ENCODE measurements around the gene TMEM167B.

Gene TMEM167B

DNA sequence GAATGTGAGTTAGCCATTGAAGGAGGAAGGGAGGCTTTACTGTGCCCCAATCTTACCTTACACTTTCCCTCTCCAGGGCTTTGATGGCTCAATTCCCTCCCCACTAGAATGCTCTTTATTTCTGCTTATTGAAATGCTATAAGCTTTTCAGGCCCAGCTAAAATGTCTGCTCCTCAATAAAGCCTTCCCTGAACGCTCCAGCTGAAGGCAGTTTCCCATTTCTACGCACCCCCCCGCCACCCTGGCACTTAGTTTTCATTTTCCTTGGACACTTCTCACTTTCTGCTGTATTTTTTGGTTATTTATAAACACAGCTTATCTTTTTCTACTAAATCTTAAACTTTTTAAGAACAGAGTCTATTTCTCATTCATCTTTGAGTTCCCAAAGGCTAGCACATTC lies 7.1 kb upstream of the TMEM167B start:
- Histone ChIP-seq H3K4me3 (ENCODE audit: low read depth, low read length) (no peak overlapping the region), H2AFZ (ENCODE audit: low read length, unreplicated experiment) (no peak overlapping the region), H3K27ac (ENCODE audit: low read depth, low read length) (no peak overlapping the region)

DNA sequence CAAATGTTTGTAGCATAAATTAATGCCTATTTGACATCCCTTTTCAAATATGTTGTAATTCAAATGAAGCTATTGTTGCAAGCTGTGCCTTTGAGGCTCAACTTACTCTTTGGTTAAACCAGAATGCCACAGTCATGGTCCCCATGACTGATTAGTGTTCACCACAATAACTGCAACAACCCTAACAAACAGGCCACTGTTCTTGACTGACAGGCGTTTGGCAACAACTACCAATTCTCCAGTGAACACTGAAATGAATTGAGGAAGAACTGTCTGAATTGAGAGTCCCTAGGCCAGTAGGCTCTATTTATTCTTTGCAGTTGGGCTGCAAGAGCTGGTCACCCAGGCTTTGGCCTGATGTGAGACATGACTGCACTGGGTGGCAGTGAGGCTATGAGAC lies 6.6 kb upstream of the TMEM167B start:
- Histone ChIP-seq H2AFZ (ENCODE audit: low read length, unreplicated experiment) (no peak overlapping the region), H3K79me2 (ENCODE audit: control insufficient read depth, insufficient read depth, low read length, unreplicated experiment) (no peaks in the 10 kb centered on the region), H3K27ac (ENCODE audit: low read depth, low read length) (no peak overlapping the region), H3K36me3 (ENCODE audit: insufficient read depth, low read length) (no peaks in the 10 kb centered on the region), H3K27me3 (ENCODE audit: insufficient read depth, low read length) (no peaks in the 10 kb centered on the region), H3K4me3 (ENCODE audit: low read depth, low read length) (no peak overlapping the region), H3K4me1 (ENCODE audit: control insufficient read depth, insufficient read depth, low read length, unreplicated experiment) (no peaks in the 10 kb centered on the region)

More for the DNA sequence above, 7.1 kb upstream of the TMEM167B start:
- H3K79me2 ChIP-seq (ENCODE audit: control insufficient read depth, insufficient read depth, low read length, unreplicated experiment) = no peaks in the 10 kb centered on the region
- H3K36me3 ChIP-seq (ENCODE audit: insufficient read depth, low read length) = no peaks in the 10 kb centered on the region
- H3K27me3 ChIP-seq (ENCODE audit: insufficient read depth, low read length) = no peaks in the 10 kb centered on the region
- H3K4me1 ChIP-seq (ENCODE audit: control insufficient read depth, insufficient read depth, low read length, unreplicated experiment) = no peaks in the 10 kb centered on the region

DNA sequence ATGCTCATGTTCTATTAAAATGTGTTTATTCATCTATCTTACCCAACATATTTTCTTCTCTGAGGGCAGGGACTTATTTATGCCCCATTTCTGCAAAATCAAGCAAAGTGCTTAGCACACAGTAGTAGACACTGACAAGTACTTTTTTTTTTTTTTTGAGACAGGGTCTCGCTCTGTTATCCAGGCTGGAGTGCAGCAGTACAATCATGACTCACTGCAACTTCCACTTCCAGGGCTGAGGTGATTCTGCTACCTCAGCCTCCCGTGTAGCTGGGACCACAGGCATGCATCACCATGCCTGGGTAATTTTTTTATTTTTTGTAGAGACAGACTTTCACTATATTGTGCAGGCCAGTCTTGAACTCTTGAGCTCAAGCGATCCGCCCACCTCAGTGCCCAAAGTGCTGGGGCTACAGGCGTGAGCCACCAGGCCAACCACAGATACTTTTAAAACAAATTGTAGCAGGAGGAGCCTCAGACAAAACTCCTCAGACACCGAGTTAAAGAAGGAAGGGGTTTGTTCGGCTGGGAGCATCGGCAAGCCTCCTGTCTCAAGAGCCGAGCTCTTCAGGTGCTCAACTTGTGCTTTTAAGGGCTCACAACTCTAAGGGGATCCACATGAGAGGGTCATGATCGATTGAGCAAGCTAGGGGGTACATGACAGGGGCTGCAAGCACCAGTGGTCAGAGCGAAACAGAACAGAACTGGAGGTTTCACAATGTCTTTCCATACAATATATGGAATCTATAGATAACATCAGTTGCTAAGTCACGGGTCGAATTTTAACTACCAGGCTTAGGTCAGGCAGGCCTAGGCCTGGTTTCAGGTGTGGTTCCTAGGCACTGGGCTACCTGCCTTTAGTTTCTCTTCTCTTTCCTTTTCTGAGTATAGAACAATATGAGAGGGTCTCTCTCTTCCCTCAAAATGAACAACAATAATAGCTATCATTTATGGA lies 5.7 kb upstream of the TMEM167B start:
- Histone ChIP-seq H3K4me1 (ENCODE audit: control insufficient read depth, insufficient read depth, low read length, unreplicated experiment) (no peaks in the 10 kb centered on the region), H3K79me2 (ENCODE audit: control insufficient read depth, insufficient read depth, low read length, unreplicated experiment) (no peaks in the 10 kb centered on the region), H2AFZ (ENCODE audit: low read length, unreplicated experiment) (no peak overlapping the region), H3K4me3 (ENCODE audit: low read depth, low read length) (no peak overlapping the region), H3K27ac (ENCODE audit: low read depth, low read length) (no peak overlapping the region), H3K36me3 (ENCODE audit: insufficient read depth, low read length) (peaks cover 3% of the 10 kb centered on the region; the same call in 1 of the 2 replicates), H3K27me3 (ENCODE audit: insufficient read depth, low read length) (no peaks in the 10 kb centered on the region)

GRCh38 chr1:109089242-109090015 lies 1.1 kb upstream of the TMEM167B start:
- no peak overlapping the region for H3K27ac ChIP-seq (ENCODE audit: low read depth, low read length)
- H3K27me3 ChIP-seq (ENCODE audit: insufficient read depth, low read length) = no peaks in the 10 kb centered on the region
- peaks cover 21% of the 10 kb centered on the region for H3K79me2 ChIP-seq (ENCODE audit: control insufficient read depth, insufficient read depth, low read length, unreplicated experiment)
- H3K36me3 ChIP-seq (ENCODE audit: insufficient read depth, low read length) = peaks cover 3% of the 10 kb centered on the region; the same call in 1 of the 2 replicates
- peak overlapping the region; percentile 94; the same call in 1 of the 2 replicates for H3K4me3 ChIP-seq (ENCODE audit: low read depth, low read length)
- H2AFZ ChIP-seq (ENCODE audit: low read length, unreplicated experiment) = no peak overlapping the region
- H3K4me1 ChIP-seq (ENCODE audit: control insufficient read depth, insufficient read depth, low read length, unreplicated experiment) = peaks cover 19% of the 10 kb centered on the region

GRCh38 chr1:109091078-109091838 lies 694 bp downstream of the TMEM167B start:
- peaks cover 21% of the 10 kb centered on the region for H3K79me2 ChIP-seq (ENCODE audit: control insufficient read depth, insufficient read depth, low read length, unreplicated experiment)
- peak overlapping the region; percentile 94 for H3K4me3 ChIP-seq (ENCODE audit: low read depth, low read length)
- H3K36me3 ChIP-seq (ENCODE audit: insufficient read depth, low read length) = peaks cover 3% of the 10 kb centered on the region; the same call in 1 of the 2 replicates
- no peaks in the 10 kb centered on the region for H3K27me3 ChIP-seq (ENCODE audit: insufficient read depth, low read length)
- H2AFZ ChIP-seq (ENCODE audit: low read length, unreplicated experiment) = peak overlapping the region; percentile 98
- H3K4me1 ChIP-seq (ENCODE audit: control insufficient read depth, insufficient read depth, low read length, unreplicated experiment) = peaks cover 22% of the 10 kb centered on the region
- peak overlapping the region; percentile 91 for H3K27ac ChIP-seq (ENCODE audit: low read depth, low read length)

DNA sequence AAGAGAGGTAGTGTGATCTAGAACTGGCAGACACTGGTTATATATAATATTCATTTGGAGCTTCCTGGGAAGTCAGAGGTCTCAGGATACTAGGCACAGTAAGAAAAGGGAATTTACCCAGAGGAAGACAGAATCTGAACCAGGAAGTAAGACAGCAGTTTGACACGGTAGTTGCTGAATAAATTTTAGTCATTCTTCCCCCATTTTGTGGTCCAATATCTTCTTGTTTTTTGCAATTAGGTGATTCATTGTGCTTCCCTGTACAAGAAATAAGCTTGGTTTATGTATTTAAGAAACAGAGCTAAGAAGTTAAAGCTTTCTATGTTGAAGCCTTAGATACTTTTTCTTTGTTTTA lies 1.3 kb downstream of the TMEM167B start:
- peak overlapping the region; percentile 16 for H2AFZ ChIP-seq (ENCODE audit: low read length, unreplicated experiment)
- H3K79me2 ChIP-seq (ENCODE audit: control insufficient read depth, insufficient read depth, low read length, unreplicated experiment) = peaks cover 21% of the 10 kb centered on the region
- peaks cover 22% of the 10 kb centered on the region for H3K4me1 ChIP-seq (ENCODE audit: control insufficient read depth, insufficient read depth, low read length, unreplicated experiment)
- peak overlapping the region; percentile 94 for H3K4me3 ChIP-seq (ENCODE audit: low read depth, low read length)
- H3K36me3 ChIP-seq (ENCODE audit: insufficient read depth, low read length) = peaks cover 3% of the 10 kb centered on the region; the same call in 1 of the 2 replicates
- H3K27ac ChIP-seq (ENCODE audit: low read depth, low read length) = peak overlapping the region; percentile 91
- no peaks in the 10 kb centered on the region for H3K27me3 ChIP-seq (ENCODE audit: insufficient read depth, low read length)

DNA sequence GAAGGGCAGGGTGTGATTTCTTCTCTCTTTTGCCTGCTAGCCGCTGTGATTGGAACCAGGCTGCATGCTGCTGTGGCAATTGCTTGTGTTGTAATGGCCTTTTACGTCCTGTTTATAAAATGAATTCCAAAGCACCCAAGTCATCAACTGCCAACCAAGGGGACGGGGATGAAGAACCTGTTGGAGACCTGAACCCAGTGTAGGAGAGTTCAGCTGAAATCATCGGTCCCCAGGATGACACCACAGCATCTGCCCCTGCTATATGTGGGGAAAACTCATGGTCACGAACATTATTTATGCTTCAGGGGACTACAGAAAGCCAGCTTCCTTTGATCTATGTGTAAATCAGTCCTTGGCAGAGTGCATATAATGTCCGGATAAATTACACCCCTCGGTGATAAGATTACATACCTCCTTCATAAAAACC lies 3.8 kb downstream of the TMEM167B start:
- Histone ChIP-seq H3K36me3 (ENCODE audit: insufficient read depth, low read length) (peaks cover 2% of the 10 kb centered on the region; the same call in 1 of the 2 replicates), H3K4me3 (ENCODE audit: low read depth, low read length) (no peak overlapping the region), H3K4me1 (ENCODE audit: control insufficient read depth, insufficient read depth, low read length, unreplicated experiment) (peaks cover 22% of the 10 kb centered on the region), H3K79me2 (ENCODE audit: control insufficient read depth, insufficient read depth, low read length, unreplicated experiment) (peaks cover 21% of the 10 kb centered on the region), H3K27me3 (ENCODE audit: insufficient read depth, low read length) (no peaks in the 10 kb centered on the region), H3K27ac (ENCODE audit: low read depth, low read length) (no peak overlapping the region), H2AFZ (ENCODE audit: low read length, unreplicated experiment) (no peak overlapping the region)

DNA sequence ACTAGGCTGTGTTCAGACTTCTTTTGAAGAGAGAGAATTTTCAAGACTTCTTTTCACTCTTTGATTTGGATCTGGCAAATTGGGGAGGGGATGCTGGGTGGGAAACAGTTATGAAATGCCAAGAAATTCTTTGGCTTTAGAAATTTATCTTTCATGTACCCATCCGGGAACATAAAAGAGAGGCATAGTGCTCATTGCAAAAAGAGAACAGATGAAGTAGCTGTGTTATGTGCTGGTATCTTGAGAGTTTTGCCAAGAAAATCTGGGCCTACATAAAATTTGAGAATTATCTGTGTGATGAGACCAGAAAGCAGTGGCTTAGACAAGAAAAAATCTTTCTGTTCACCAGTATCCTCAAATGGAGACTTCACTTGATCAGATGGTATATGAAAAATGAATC lies 4.3 kb downstream of the TMEM167B start:
- H3K4me1 ChIP-seq (ENCODE audit: control insufficient read depth, insufficient read depth, low read length, unreplicated experiment) = peaks cover 22% of the 10 kb centered on the region
- H3K79me2 ChIP-seq (ENCODE audit: control insufficient read depth, insufficient read depth, low read length, unreplicated experiment) = peaks cover 21% of the 10 kb centered on the region
- no peak overlapping the region for H3K27ac ChIP-seq (ENCODE audit: low read depth, low read length)
- H2AFZ ChIP-seq (ENCODE audit: low read length, unreplicated experiment) = no peak overlapping the region
- no peak overlapping the region for H3K4me3 ChIP-seq (ENCODE audit: low read depth, low read length)
- H3K36me3 ChIP-seq (ENCODE audit: insufficient read depth, low read length) = no peaks in the 10 kb centered on the region
- H3K27me3 ChIP-seq (ENCODE audit: insufficient read depth, low read length) = no peaks in the 10 kb centered on the region

DNA sequence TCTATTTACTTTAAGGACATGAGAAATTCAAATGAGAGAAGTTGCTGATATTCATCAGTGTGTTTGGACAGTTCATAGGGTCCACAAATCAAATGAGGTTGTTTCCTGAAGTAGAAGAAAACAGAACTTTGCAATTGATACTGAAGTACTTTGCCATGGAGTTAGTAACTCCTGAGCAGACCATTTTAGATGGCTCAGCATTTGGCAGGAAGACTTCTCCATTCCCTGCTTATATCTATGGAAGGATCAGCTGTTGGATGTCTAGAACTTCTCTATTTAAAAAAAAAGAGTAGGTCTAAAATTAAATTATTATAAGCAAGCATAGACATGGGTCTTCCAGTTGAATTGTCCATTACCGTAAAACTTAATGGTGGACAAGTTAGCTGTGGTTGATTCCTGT lies 5.1 kb downstream of the TMEM167B start:
- Histone ChIP-seq H3K36me3 (ENCODE audit: insufficient read depth, low read length) (no peaks in the 10 kb centered on the region), H3K27me3 (ENCODE audit: insufficient read depth, low read length) (no peaks in the 10 kb centered on the region), H3K27ac (ENCODE audit: low read depth, low read length) (no peak overlapping the region), H3K4me1 (ENCODE audit: control insufficient read depth, insufficient read depth, low read length, unreplicated experiment) (peaks cover 19% of the 10 kb centered on the region), H3K4me3 (ENCODE audit: low read depth, low read length) (no peak overlapping the region), H3K79me2 (ENCODE audit: control insufficient read depth, insufficient read depth, low read length, unreplicated experiment) (peaks cover 26% of the 10 kb centered on the region), H2AFZ (ENCODE audit: low read length, unreplicated experiment) (no peak overlapping the region)

DNA sequence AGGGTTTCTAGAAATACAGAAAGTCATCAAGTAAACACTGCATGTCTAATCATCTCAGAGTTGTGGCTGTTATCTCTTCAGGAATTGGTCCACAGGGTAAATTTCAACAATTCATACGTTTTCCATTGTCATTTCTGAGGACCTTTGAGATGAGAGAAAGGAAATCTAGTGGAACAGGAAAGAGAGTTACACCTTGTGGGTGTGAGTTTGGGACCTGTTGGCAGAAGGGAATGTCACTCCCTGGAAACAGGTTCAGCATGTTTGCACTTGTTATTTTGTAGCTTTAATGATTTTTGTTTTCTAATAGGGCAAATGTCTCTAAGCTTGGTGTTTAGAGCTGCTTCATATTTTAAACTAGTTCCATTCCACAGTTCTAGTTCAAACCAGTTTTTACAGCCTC lies 5.6 kb downstream of the TMEM167B start:
- Histone ChIP-seq H3K4me1 (ENCODE audit: control insufficient read depth, insufficient read depth, low read length, unreplicated experiment) (peaks cover 19% of the 10 kb centered on the region), H3K27me3 (ENCODE audit: insufficient read depth, low read length) (no peaks in the 10 kb centered on the region), H2AFZ (ENCODE audit: low read length, unreplicated experiment) (no peak overlapping the region), H3K79me2 (ENCODE audit: control insufficient read depth, insufficient read depth, low read length, unreplicated experiment) (peaks cover 30% of the 10 kb centered on the region), H3K27ac (ENCODE audit: low read depth, low read length) (no peak overlapping the region), H3K4me3 (ENCODE audit: low read depth, low read length) (no peak overlapping the region), H3K36me3 (ENCODE audit: insufficient read depth, low read length) (no peaks in the 10 kb centered on the region)
